IMR-90 (cell line): ENCODE data around the gene GNAZ. TPM values are rescaled to one million over a fixed set of nuclear protein-coding genes. Genes with fewer than 3 reads are reported as not detected.

Experiments
- ATAC-seq: fragments of 200-7000 bp; cut with Tn5 transposase; 2 replicates; pipeline ENCODE4 v1.9.1; 2020; ENCODE audit warnings: low read depth, mild to moderate bottlenecking, moderate library complexity
- BruUV-seq: library from RNA; stranded (reverse); fragments of 400-500 nt; replicated peaks from 2 replicates; lab custom pipeline; 2021; lab: Mats Ljungman, UMichigan
- CTCF ChIA-PET: fragments of 300-600 bp; formaldehyde crosslinking; extraction: SDS; loops from one replicate; lab custom pipeline; 2021; ENCODE audit warnings: antibody characterized with exemption; lab: Yijun Ruan, JAX
- POLR2A ChIA-PET: fragments of 300-600 bp; sonication (Branson Sonifier 250); formaldehyde crosslinking; loops from one replicate; lab custom pipeline; 2022; ENCODE audit warnings: antibody characterized with exemption; ENCODE audit not compliant: unreplicated experiment; lab: Charles Lee
- DNase-seq: peaks from one replicate; pipeline ENCODE4 v3.0.0; 2013
- H2AFZ ChIP-seq: replicated peaks from 2 replicates; pipeline ENCODE3; 2013; ENCODE audit warnings: low read length, mild to moderate bottlenecking; ENCODE audit not compliant: poor library complexity
- H2AK5ac ChIP-seq: 2 replicates; pipeline ENCODE4 v1.6.1; 2013; ENCODE audit warnings: low read depth, low read length, inconsistent platforms
- H2AK9ac ChIP-seq: replicated peaks from 2 replicates; pipeline ENCODE3; 2013; ENCODE audit warnings: mild to moderate bottlenecking, low read depth, low read length, moderate library complexity; ENCODE audit not compliant: poor library complexity
- H2BK120ac ChIP-seq: 2 replicates; pipeline ENCODE4 v1.6.1; 2013; ENCODE audit warnings: low read depth, low read length, inconsistent platforms
- H2BK15ac ChIP-seq: 3 replicates; pipeline ENCODE4 v1.6.1; 2013; ENCODE audit warnings: low read depth, low read length, inconsistent platforms
- H2BK20ac ChIP-seq: 2 replicates; pipeline ENCODE4 v1.6.1; 2013; ENCODE audit warnings: low read depth, mild to moderate bottlenecking, inconsistent platforms, low read length, moderate library complexity
- H2BK5ac ChIP-seq: 2 replicates; pipeline ENCODE4 v1.6.1; 2013; ENCODE audit warnings: mild to moderate bottlenecking, low read depth, low read length, inconsistent platforms; ENCODE audit not compliant: poor library complexity, severe bottlenecking
- H3K14ac ChIP-seq: replicated peaks from 2 replicates; pipeline ENCODE4 v1.6.1; 2013; ENCODE audit warnings: low read depth, low read length, inconsistent platforms
- H3K18ac ChIP-seq: 2 replicates; pipeline ENCODE4 v1.6.1; 2013; ENCODE audit warnings: low read depth, low read length, control low read depth
- H3K23ac ChIP-seq: 2 replicates; pipeline ENCODE4 v1.6.1; 2013; ENCODE audit warnings: low read depth, low read length, inconsistent platforms
- H3K27ac ChIP-seq: 2 replicates; pipeline ENCODE4 v1.5.1; 2013; ENCODE audit warnings: mild to moderate bottlenecking, control low read depth, low read length; ENCODE audit not compliant: insufficient read depth
- H3K27me3 ChIP-seq: 2 replicates; pipeline ENCODE4 v1.6.1; 2013; ENCODE audit warnings: low read length; ENCODE audit not compliant: control insufficient read depth, insufficient read depth
- H3K36me3 ChIP-seq: 2 replicates; pipeline ENCODE4 v1.6.1; 2013; ENCODE audit warnings: low read length, mixed read lengths; ENCODE audit not compliant: control insufficient read depth, insufficient read depth
- H3K4ac ChIP-seq: 2 replicates; pipeline ENCODE4 v1.6.1; 2013; ENCODE audit warnings: low read depth, low read length, inconsistent platforms
- H3K4me1 ChIP-seq: 2 replicates; pipeline ENCODE4 v1.6.1; 2013; ENCODE audit warnings: low read length, mixed read lengths; ENCODE audit not compliant: control insufficient read depth, insufficient read depth
- H3K4me2 ChIP-seq: 2 replicates; pipeline ENCODE4 v1.6.1; 2013; ENCODE audit warnings: low read depth, mild to moderate bottlenecking, control low read depth, low read length, moderate library complexity
- H3K4me3 ChIP-seq: 2 replicates; pipeline ENCODE4 v1.5.1; 2013; ENCODE audit warnings: low read depth, mild to moderate bottlenecking, control low read depth, low read length, moderate library complexity; ENCODE audit not compliant: insufficient read depth
- H3K56ac ChIP-seq: 2 replicates; pipeline ENCODE4 v1.6.1; 2013; ENCODE audit warnings: low read length, inconsistent platforms; ENCODE audit not compliant: insufficient read depth; ENCODE audit errors: extremely low read depth
- H3K79me1 ChIP-seq, 2 experiments: 2 replicates each; pipeline ENCODE4 v1.6.1; 2013; ENCODE audit warnings: low read length in 2 of 2, inconsistent platforms in 1 of 2, low read depth in 1 of 2
- H3K9ac ChIP-seq: 2 replicates; pipeline ENCODE4 v1.6.1; 2013; ENCODE audit warnings: low read depth, low read length, control low read depth
- H3K9me1 ChIP-seq: 2 replicates; pipeline ENCODE4 v1.6.1; 2013; ENCODE audit warnings: low read length, inconsistent platforms; ENCODE audit not compliant: insufficient read depth
- H3K9me3 ChIP-seq: 2 replicates; pipeline ENCODE4 v1.6.1; 2013; ENCODE audit warnings: low read length; ENCODE audit not compliant: control insufficient read depth, insufficient read depth
- H4K20me1 ChIP-seq: 2 replicates; pipeline ENCODE4 v1.6.1; 2013; ENCODE audit warnings: low read length, inconsistent platforms; ENCODE audit not compliant: insufficient read depth
- H4K5ac ChIP-seq: 2 replicates; pipeline ENCODE4 v1.6.1; 2013; ENCODE audit warnings: mild to moderate bottlenecking, low read depth, low read length, control low read depth
- H4K8ac ChIP-seq, 2 experiments: 2 replicates each; pipeline ENCODE4 v1.6.1; 2013; ENCODE audit warnings: low read depth in 2 of 2, low read length in 2 of 2, control low read depth in 1 of 2, inconsistent platforms in 1 of 2
- H4K91ac ChIP-seq: 2 replicates; pipeline ENCODE4 v1.6.1; 2013; ENCODE audit warnings: low read depth, low read length, inconsistent platforms; ENCODE audit not compliant: insufficient read depth
- FOS ChIP-seq: fragments of 150-350 bp; IDR thresholded peaks from 2 replicates; pipeline ENCODE4 v1.6.1; 2016; ENCODE audit warnings: low read depth, low read length
- MAFK ChIP-seq: IDR thresholded peaks from 2 replicates; pipeline ENCODE4 v1.6.1; 2012; ENCODE audit warnings: low read depth, low read length, improper control_type of control experiment
- WGBS, 2 experiments: methylation state at CpG; one replicate each; pipeline versions ENCODE4 v1.1.5 to v1.1.7; 2013; ENCODE audit warnings: missing lambda C conversion rate in 2 of 2; ENCODE audit not compliant: insufficient read length in 1 of 2; ENCODE audit errors: extremely low coverage in 2 of 2; 5-methylcytosine and 5-hydroxymethylcytosine counted together
- dilution Hi-C: fragments of 300-500 bp; cut with HindIII; formaldehyde crosslinking; loops from one replicate; pipeline ENCODE4 v1.14.3; 2018; ENCODE audit warnings: low sequenced_read_pairs; ENCODE audit not compliant: unreplicated experiment
- in situ Hi-C: fragments of 300-500 bp; cut with MboI; formaldehyde crosslinking; loops from 3 replicates; pipeline ENCODE4 v1.14.3; 2019; ENCODE audit warnings: low sequenced_read_pairs, inconsistent platforms, mixed read lengths
- intact Hi-C: fragments of 100-400 bp; cut with micrococcal nuclease; formaldehyde crosslinking; loops from 2 replicates; pipeline ENCODE4 v1.10.0; 2022
- polyA plus RNA-seq, 3 experiments: library from polyadenylated mRNA; depleted of rRNA; stranded (reverse); fragments of >200 nt; gene quantifications; 2 replicates each; pipeline ENCODE4 v1.2.3, GENCODE V29; 2012; ENCODE audit warnings: low replicate concordance in 1 of 3
- total RNA-seq: library from RNA; depleted of rRNA; stranded (reverse); fragments of >200 nt; gene quantifications from 2 replicates; pipeline ENCODE4 v1.2.3, GENCODE V29; 2012

The GNAZ gene
- total and polyA plus RNA-seq, 2 of the 4 experiments (the other 2 are of a cell fraction), result 1.5 to 2.5 TPM

- DNase-seq, result no peak
- dilution Hi-C loops, result no loop called here
- POLR2A ChIA-PET, result interaction anchor here (0.7 kb wide), 1 partner anchor 1033 kb away, joined by 4 read pairs; no protein-coding TSS in a partner anchor
Measured at GRCh38 chr22:23145878-23146470, 75.7 kb downstream of the GNAZ start.

More at GRCh38 chr22:23145878-23146470, 75.7 kb downstream of the GNAZ start:
- H3K4me2 ChIP-seq, result peak overlapping the region; percentile 81
- H4K20me1 ChIP-seq, result 0 out of 2 replicates have a peak, but pooled peaks cover 4% of the 10 kb centered on the region
- peak overlapping the region; percentile 6 for H2AK9ac ChIP-seq
- no peak overlapping the region for H2BK5ac ChIP-seq
- peak overlapping the region; percentile 65; the same call in 1 of the 2 replicates for H3K4ac ChIP-seq
- no peaks in the 10 kb centered on the region for H3K36me3 ChIP-seq
- H4K91ac ChIP-seq, result peak overlapping the region; percentile 25; the same call in 1 of the 2 replicates
- peak overlapping the region; percentile 73 for H3K9ac ChIP-seq
- H3K23ac ChIP-seq, result peak overlapping the region; percentile 8; the same call in 1 of the 2 replicates
- intact Hi-C loops (no loop called here), in situ Hi-C loops (no loop called here)
- H3K14ac ChIP-seq, result 0 out of 2 replicates have a peak overlapping the region, but pooled peaks have one; percentile 10
- no peak overlapping the region for H3K18ac ChIP-seq
- no peaks in the 10 kb centered on the region for H3K27me3 ChIP-seq
- no peak overlapping the region for H2BK20ac ChIP-seq
- peaks cover 6% of the 10 kb centered on the region; the same call in 1 of the 2 replicates for H3K9me1 ChIP-seq
- no peak for ATAC-seq
- H3K27ac ChIP-seq, result peak overlapping the region; percentile 60
- 0 out of 2 replicates have a peak overlapping the region, but pooled peaks have one; percentile 30 for H3K56ac ChIP-seq
- no peak for TF ChIP-seq FOS
- TF ChIP-seq MAFK, result no peak
- peak overlapping the region; percentile 56 for H3K4me3 ChIP-seq
- peak overlapping the region; percentile 65; the same call in 1 of the 2 replicates for H4K5ac ChIP-seq
- no peak overlapping the region for H2BK15ac ChIP-seq
- no peaks in the 10 kb centered on the region for H3K9me3 ChIP-seq
- peak overlapping the region; percentile 76 to 96 for H4K8ac ChIP-seq
- peak overlapping the region; percentile 95 for H2AFZ ChIP-seq
- H2BK120ac ChIP-seq, result peak overlapping the region; percentile 12; the same call in 1 of the 2 replicates
- peak overlapping the region; percentile 73; the same call in 1 of the 2 replicates for H2AK5ac ChIP-seq
- peaks cover 19% of the 10 kb centered on the region for H3K4me1 ChIP-seq
- peaks cover 0 to 6% of the 10 kb centered on the region in 2 experiments; a peak in 1 of 4 replicates for H3K79me1 ChIP-seq
- CTCF ChIA-PET, result no interaction called here
- WGBS, 2 experiments, result no CpG with 5 or more reads among the region's 2 CpGs
- no TSS peak for BruUV-seq
